Fibroblast of lung (primary cell): Measurements from ENCODE around the gene TIMM21. TPM values are rescaled to one million over a fixed set of nuclear protein-coding genes. Genes with fewer than 3 reads are reported as not detected.

Experiments
- DNase-seq, 2 donors: peaks; one replicate each; pipeline versions ENCODE4 v3.0.0 to v3.0.0-alpha.2; 2010; ENCODE audit warnings: low read depth in 2 of 2
- H2AFZ ChIP-seq: 2 replicates; pipeline ENCODE4 v1.5.1; 2012; ENCODE audit warnings: low read length, control low read depth, inconsistent platforms
- H3K27ac ChIP-seq: 2 replicates; pipeline ENCODE4 v1.5.1; 2011; ENCODE audit warnings: low read length, control low read depth; ENCODE audit not compliant: insufficient read depth
- H3K27me3 ChIP-seq: 2 replicates; pipeline ENCODE4 v1.5.1; 2011; ENCODE audit warnings: mild to moderate bottlenecking, low read length; ENCODE audit not compliant: control insufficient read depth, insufficient read depth
- H3K36me3 ChIP-seq: 2 replicates; pipeline ENCODE4 v1.5.1; 2011; ENCODE audit warnings: low read length; ENCODE audit not compliant: control insufficient read depth, insufficient read depth
- H3K4me1 ChIP-seq: 2 replicates; pipeline ENCODE4 v1.5.1; 2011; ENCODE audit warnings: low read length; ENCODE audit not compliant: control insufficient read depth, insufficient read depth; ENCODE audit errors: extremely low read depth
- H3K4me2 ChIP-seq: 2 replicates; pipeline ENCODE4 v1.5.1; 2011; ENCODE audit warnings: low read length, control low read depth; ENCODE audit not compliant: insufficient read depth; ENCODE audit errors: extremely low read depth
- H3K4me3 ChIP-seq, 4 experiments: fragments of 200-600 bp in 1 of 4; sonication (generic) in 1 of 4; replicated peaks in 1 of 4; 2 replicates each; pipeline ENCODE4 v1.5.1; 2011 to 2016; ENCODE audit warnings: low read length in 4 of 4, low read depth in 3 of 4, mild to moderate bottlenecking in 3 of 4, control low read depth in 2 of 4, inconsistent platforms in 1 of 4, mixed read lengths in 1 of 4; ENCODE audit not compliant: insufficient read depth in 1 of 4; ENCODE audit errors: control extremely low read depth in 1 of 4
- H3K79me2 ChIP-seq: 2 replicates; pipeline ENCODE4 v1.5.1; 2012; ENCODE audit warnings: mild to moderate bottlenecking, low read length, inconsistent platforms; ENCODE audit not compliant: control insufficient read depth, insufficient read depth
- H3K9ac ChIP-seq: 2 replicates; pipeline ENCODE4 v1.5.1; 2011; ENCODE audit warnings: mild to moderate bottlenecking, low read length, control low read depth; ENCODE audit not compliant: insufficient read depth
- H3K9me3 ChIP-seq: 2 replicates; pipeline ENCODE4 v1.5.1; 2012; ENCODE audit warnings: low read depth, low read length; ENCODE audit not compliant: control insufficient read depth, insufficient read depth
- H4K20me1 ChIP-seq: 2 replicates; pipeline ENCODE4 v1.5.1; 2011; ENCODE audit warnings: low read length; ENCODE audit not compliant: control insufficient read depth, insufficient read depth; ENCODE audit errors: extremely low read depth
- EZH2 ChIP-seq: IDR thresholded peaks from 2 replicates; pipeline ENCODE4 v1.5.1; 2012; ENCODE audit warnings: low read length, control low read depth, mild to moderate bottlenecking; ENCODE audit errors: missing control alignments
- polyA minus RNA-seq: library from RNA; depleted of rRNA, polyadenylated mRNA; stranded (reverse); fragments of >200 nt; gene quantifications from 2 replicates; pipeline ENCODE4 v1.2.3, GENCODE V29; 2011; ENCODE audit warnings: low replicate concordance
- polyA plus RNA-seq, 2 donors: library from polyadenylated mRNA; depleted of rRNA in 1 of 2; stranded (reverse) in 1 of 2; unstranded in 1 of 2; fragments of >200 nt; gene quantifications; 2 replicates each; pipeline ENCODE4 v1.2.1, GENCODE V29; 2011 to 2012; ENCODE audit warnings: missing spikeins in 1 of 2
- total RNA-seq: library from RNA; depleted of rRNA; stranded (reverse); fragments of >200 nt; gene quantifications from 2 replicates; pipeline ENCODE4 v1.2.1, GENCODE V29; 2014
- TF ChIP-seq, protein P1 (sequence below), 2 donors: IDR thresholded peaks in 1 of 2; conservative IDR thresholded peaks in 1 of 2; 1 replicate in 1 of 2; 2 replicates in 1 of 2; pipeline ENCODE4 v1.5.1; 2011 to 2012; ENCODE audit warnings: low read length in 2 of 2, control low read depth in 1 of 2, inconsistent platforms in 1 of 2, low read depth in 1 of 2, mild to moderate bottlenecking in 1 of 2

Gene TIMM21
- total RNA-seq = 20.1 and 21.6 TPM in 2 replicates
- polyA plus RNA-seq = 36.6 and 52.0 TPM in 2 replicates
- polyA plus RNA-seq (2012) = 32.1 and 47.8 TPM in 2 replicates
- polyA minus RNA-seq = 13.0 and 14.5 TPM in 2 replicates

GRCh38 chr18:74147779-74148542 is at the start of gene TIMM21, which contains the start of gene FBXO15:
TIMM21 (plus strand) TSS chr18:74148523; CDS start chr18:74148809, 286 bp downstream.
FBXO15 (minus strand) TSS chr18:74147834; CDS start chr18:74147785, 49 bp downstream.
- TF ChIP-seq, protein P1, sequence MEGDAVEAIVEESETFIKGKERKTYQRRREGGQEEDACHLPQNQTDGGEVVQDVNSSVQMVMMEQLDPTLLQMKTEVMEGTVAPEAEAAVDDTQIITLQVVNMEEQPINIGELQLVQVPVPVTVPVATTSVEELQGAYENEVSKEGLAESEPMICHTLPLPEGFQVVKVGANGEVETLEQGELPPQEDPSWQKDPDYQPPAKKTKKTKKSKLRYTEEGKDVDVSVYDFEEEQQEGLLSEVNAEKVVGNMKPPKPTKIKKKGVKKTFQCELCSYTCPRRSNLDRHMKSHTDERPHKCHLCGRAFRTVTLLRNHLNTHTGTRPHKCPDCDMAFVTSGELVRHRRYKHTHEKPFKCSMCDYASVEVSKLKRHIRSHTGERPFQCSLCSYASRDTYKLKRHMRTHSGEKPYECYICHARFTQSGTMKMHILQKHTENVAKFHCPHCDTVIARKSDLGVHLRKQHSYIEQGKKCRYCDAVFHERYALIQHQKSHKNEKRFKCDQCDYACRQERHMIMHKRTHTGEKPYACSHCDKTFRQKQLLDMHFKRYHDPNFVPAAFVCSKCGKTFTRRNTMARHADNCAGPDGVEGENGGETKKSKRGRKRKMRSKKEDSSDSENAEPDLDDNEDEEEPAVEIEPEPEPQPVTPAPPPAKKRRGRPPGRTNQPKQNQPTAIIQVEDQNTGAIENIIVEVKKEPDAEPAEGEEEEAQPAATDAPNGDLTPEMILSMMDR (conservative IDR thresholded peaks at IDR 0.05 in 1 of 2, IDR thresholded peaks at IDR 0.05 in 1 of 2; ENCODE audit: low read depth in 1 of 2, low read length in 2 of 2) = no peak
- no peak for TF ChIP-seq EZH2

GRCh38 chr18:74108460-74108859 is 39.9 kb upstream of the TIMM21 start:
- no peak overlapping the region for H3K4me2 ChIP-seq
- no peak for DNase-seq
- H3K9ac ChIP-seq = no peak overlapping the region
- no peaks in the 10 kb centered on the region for H3K27me3 ChIP-seq
- H3K27ac ChIP-seq = no peak overlapping the region
- H2AFZ ChIP-seq = no peak overlapping the region
- TF ChIP-seq, protein P1 (conservative IDR thresholded peaks at IDR 0.05 in 1 of 2, IDR thresholded peaks at IDR 0.05 in 1 of 2; ENCODE audit: low read depth in 1 of 2, low read length in 2 of 2) = no peak
- TF ChIP-seq EZH2 = no peak
- H4K20me1 ChIP-seq = no peaks in the 10 kb centered on the region
- H3K4me1 ChIP-seq = no peaks in the 10 kb centered on the region
- H3K4me3 ChIP-seq = no peak overlapping the region
- no peaks in the 10 kb centered on the region for H3K36me3 ChIP-seq
- H3K79me2 ChIP-seq = no peaks in the 10 kb centered on the region
- no peaks in the 10 kb centered on the region for H3K9me3 ChIP-seq

More at GRCh38 chr18:74147779-74148542, at the start of gene TIMM21, which contains the start of gene FBXO15:
- H3K9me3 ChIP-seq = no peaks in the 10 kb centered on the region
- H4K20me1 ChIP-seq = no peaks in the 10 kb centered on the region
- peak within 1 kb of the TSS; percentile 98 for H3K4me2 ChIP-seq
- H3K36me3 ChIP-seq = peaks cover 2% of the 10 kb centered on the region
- peak within 1 kb of the TSS; percentile 86 to 99 (median 97) for H3K4me3 ChIP-seq
- no peaks in the 10 kb centered on the region for H3K27me3 ChIP-seq
- peak within 1 kb of the TSS; percentile 90 for H3K27ac ChIP-seq
- DNase-seq = peak; percentile 96 to 97
- H3K4me1 ChIP-seq = peaks cover 6% of the 10 kb centered on the region
- peak within 1 kb of the TSS; percentile 82 for H3K9ac ChIP-seq
- H2AFZ ChIP-seq = peak within 1 kb of the TSS; percentile 97
- H3K79me2 ChIP-seq = peaks cover 43% of the 10 kb centered on the region

- TF ChIP-seq, protein P1 (conservative IDR thresholded peaks at IDR 0.05 in 1 of 2, IDR thresholded peaks at IDR 0.05 in 1 of 2; ENCODE audit: low read depth in 1 of 2, low read length in 2 of 2) = no peak
- no peak for TF ChIP-seq EZH2
Measured at GRCh38 chr18:74110149-74110548, 38.2 kb upstream of the TIMM21 start.

More at GRCh38 chr18:74110149-74110548, 38.2 kb upstream of the TIMM21 start:
- Histone ChIP-seq H3K9ac (no peak overlapping the region), H3K4me1 (no peaks in the 10 kb centered on the region), H3K9me3 (no peaks in the 10 kb centered on the region), H3K36me3 (no peaks in the 10 kb centered on the region), H3K4me2 (no peak overlapping the region), H3K27ac (no peak overlapping the region), H3K27me3 (no peaks in the 10 kb centered on the region), H2AFZ (no peak overlapping the region), H4K20me1 (no peaks in the 10 kb centered on the region), H3K4me3 (no peak overlapping the region), H3K79me2 (no peaks in the 10 kb centered on the region)
- no peak for DNase-seq
